ENCODE data around the gene PLPPR5.

PLPPR5 gene

DNA sequence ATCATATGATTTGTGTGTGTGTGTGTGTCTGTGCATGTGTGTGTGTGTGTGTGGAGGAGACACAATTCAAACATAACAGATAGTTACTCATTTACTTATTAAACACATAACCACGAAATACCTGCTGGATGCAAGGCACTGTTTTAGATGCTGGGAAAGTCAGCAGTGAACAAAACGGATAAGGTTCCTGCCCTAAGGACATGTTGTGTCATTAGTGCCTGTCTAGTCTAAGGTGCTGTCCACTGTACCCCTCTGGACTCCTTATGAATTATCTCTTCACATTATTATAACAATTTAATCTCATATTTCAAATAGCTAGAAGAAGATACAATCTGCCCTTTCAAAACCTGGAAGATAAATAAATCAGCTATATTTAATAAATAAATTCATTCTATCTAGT lies 162.4 kb downstream of the PLPPR5 start:
- no peak for DNase-seq
